HG03139 (cell line): ENCODE measurements around the gene ADD3.

Experiments used
- ATAC-seq: cut with Tn5 transposase; IDR thresholded peaks from one replicate; pipeline ENCODE4 v1.9.1; 2021; ENCODE audit not compliant: unreplicated experiment

ADD3 gene

DNA sequence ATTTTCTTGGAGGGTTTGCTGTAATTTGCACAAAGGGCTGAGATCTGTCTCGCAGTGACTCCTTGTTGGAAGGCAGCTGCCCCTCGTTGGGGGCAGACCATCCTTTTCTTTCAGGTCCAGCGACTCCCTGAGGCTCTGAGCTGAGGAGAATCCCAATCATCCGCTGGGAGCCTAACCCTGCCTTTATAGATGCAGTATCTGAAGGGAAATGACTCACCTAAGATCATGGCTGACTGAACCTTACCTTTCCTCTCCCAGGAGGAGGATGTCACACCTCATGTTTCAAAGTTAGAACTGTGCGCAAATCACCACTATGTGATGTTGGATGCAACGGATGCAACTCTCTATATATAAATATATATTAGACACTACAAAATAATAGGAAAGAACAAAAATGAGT is 163.2 kb downstream of the ADD3 start:
- no peak for ATAC-seq

DNA sequence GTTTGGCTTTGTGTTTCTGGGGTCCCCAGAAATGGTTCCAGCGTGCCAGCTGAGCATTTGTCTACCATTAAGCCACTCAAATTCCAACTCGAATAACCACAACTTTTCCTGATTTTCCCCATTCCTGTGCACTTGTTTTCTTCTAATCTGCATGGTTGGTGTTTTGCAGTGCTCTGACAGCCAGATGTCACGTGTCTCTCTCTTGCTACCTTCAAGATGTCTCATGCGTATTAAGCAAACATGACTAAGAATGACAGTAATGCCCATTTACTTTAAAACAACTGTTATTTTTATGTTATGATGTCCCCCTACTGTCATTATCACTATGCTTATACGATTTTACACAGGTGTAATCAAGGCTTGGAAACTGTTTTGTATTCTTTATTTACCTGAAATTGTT is 164.4 kb downstream of the ADD3 start:
- no peak for ATAC-seq

DNA sequence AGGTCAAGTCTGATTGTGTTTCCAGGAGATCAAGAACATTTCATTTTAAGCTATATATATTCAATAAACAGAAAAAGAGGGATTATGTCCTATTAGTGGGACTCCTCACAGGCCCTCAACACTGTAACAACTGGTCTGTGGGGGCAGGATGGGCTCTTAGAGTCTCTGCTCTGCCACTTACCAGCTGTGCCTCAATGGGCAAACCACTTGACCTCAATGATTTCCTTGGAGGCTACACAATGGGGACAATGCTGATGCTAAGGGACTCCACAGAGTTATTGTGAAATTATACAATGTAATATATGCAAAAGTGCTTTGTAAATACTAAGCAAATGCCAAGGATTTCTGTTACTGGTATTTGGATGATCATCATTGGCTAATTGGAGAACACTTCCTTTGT is 166.4 kb downstream of the ADD3 start:
- no peak for ATAC-seq

GRCh38 chr10:110174816-110175215 is 167.0 kb downstream of the ADD3 start:
- ATAC-seq = no peak

DNA sequence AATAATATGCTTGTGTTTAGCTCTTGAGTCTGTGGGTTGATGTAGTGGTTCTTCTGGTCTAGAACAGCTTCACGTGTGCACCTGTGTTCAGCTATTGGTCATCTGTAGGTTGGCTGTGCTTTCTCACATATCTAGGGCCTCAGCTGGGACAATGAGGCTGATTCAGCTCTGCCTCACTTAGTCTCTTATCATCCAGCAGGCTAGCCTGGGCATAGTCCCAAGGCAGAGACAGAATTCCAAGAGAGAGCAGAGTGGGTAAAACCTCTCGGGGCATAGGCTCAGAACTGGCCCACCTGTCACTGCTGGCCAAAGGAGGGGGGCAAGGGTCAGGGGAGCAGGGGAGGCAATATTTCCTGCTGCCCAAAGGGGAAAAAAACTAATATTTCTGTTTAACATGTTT is 167.6 kb downstream of the ADD3 start:
- ATAC-seq = no peak

- ATAC-seq = no peak
These were observed 168.6 kb downstream of the ADD3 start for GRCh38 chr10:110176141-110177030.

DNA sequence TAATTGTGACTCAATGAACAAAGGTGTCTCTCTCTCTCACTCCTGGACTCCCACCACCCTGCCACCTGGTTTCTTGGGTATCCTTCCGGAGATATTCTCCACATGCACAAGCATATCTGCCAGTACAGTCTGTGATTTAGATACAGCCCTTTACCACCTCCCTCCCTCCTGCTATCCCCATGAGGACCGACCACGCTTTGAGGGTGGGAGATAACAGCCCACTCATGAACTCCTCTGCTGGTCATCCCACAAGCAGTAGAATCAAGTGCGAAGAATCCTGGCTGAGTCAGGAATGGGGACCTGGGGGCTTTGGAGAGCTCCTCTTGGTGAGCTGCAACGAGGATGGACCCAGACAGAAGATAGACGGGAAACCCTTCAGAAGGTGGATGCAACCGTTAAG is 171.4 kb downstream of the ADD3 start:
- no peak for ATAC-seq

- ATAC-seq = no peak
These were observed 173.7 kb downstream of the ADD3 start for GRCh38 chr10:110181451-110181850.

DNA sequence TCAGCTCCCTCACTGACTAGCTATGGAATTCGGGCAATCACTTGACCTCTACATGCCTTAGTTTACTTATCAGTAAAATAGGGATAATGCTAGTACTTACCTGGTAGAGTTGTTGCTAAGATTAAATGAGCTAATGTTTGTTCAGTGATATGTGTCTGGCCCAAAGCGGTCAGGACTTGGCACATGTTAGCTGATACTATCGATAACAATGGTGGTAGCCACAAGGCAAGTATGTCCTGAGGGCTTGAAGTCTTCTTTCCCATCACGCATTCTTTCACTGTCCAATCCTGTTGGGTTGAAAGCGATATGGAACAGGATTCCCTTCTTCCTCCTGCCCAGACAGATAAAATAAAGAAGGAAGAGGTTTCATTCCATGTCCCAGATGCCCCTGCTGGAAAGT is 174.1 kb downstream of the ADD3 start:
- ATAC-seq = no peak

- ATAC-seq = no peak
These were observed 176.6 kb downstream of the ADD3 start for GRCh38 chr10:110184398-110184797.
